ENCODE results near the gene AKR1B1.

DNA sequence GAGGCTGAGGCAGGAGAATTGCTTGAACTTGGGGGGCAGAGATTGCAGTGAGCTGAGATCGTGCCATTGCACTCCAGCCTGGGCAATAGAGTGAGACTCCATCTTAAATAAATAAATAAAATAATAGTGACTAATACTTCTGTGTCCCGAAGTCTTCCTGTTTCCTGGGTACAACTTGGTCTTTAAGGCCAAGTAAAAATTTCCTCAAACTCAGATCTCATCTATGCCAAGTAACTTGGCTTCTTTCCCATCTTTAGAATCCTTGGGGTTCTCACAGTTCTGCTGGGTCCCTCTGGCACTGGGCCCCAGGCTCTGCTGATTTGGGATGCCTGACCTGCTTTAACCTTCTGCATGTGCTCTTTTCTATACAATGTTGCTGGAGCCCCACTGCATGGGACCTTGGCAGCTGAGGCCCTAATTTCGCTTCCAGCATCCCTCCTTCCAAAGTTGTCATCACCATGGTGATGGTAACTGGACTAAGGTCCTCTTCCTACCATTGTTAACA is 45.8 kb upstream of the AKR1B1 start:
- TF ChIP-seq POLR2A (IDR thresholded peaks at IDR 0.05; ENCODE audit: low read length) (no peak), GATA1 (IDR thresholded peaks at IDR 0.05; ENCODE audit: low read depth, low read length) (no peak)

All from erythroblast (primary cell).